ENCODE data around the gene CLEC4G.

Gene CLEC4G

GRCh38 chr19:7732045-7732444 lies at the start of gene CLEC4G:
CLEC4G (minus strand) TSS chr19:7732110; CDS start chr19:7732102, 8 bp downstream.
- no peak within 1 kb of the TSS for H3K4me3 ChIP-seq (ENCODE audit: low read length)
- TF ChIP-seq CTCF (conservative IDR thresholded peaks at IDR 0.05; ENCODE audit: low read length): no peak
- DNase-seq (ENCODE audit: low read depth): no peak

- no peak for DNase-seq (ENCODE audit: low read depth)
- TF ChIP-seq CTCF (conservative IDR thresholded peaks at IDR 0.05; ENCODE audit: low read length): no peak
- H3K4me3 ChIP-seq (ENCODE audit: low read length): no peak overlapping the region
These were observed 49.2 kb upstream of the CLEC4G start for GRCh38 chr19:7781157-7781556.

- no peak for DNase-seq (ENCODE audit: low read depth)
- no peak for TF ChIP-seq CTCF (conservative IDR thresholded peaks at IDR 0.05; ENCODE audit: low read length)
- H3K4me3 ChIP-seq (ENCODE audit: low read length): no peak overlapping the region
These were observed 47.9 kb upstream of the CLEC4G start for GRCh38 chr19:7779631-7780486.

- DNase-seq (ENCODE audit: low read depth): no peak
- no peak for TF ChIP-seq CTCF (conservative IDR thresholded peaks at IDR 0.05; ENCODE audit: low read length)
- no peak overlapping the region for H3K4me3 ChIP-seq (ENCODE audit: low read length)
These were observed 46.2 kb upstream of the CLEC4G start for GRCh38 chr19:7778081-7778480.

GRCh38 chr19:7775761-7776160 lies 43.9 kb upstream of the CLEC4G start:
- no peak for DNase-seq (ENCODE audit: low read depth)
- H3K4me3 ChIP-seq (ENCODE audit: low read length): no peak overlapping the region

GRCh38 chr19:7773841-7774240 lies 41.9 kb upstream of the CLEC4G start:
- no peak for DNase-seq (ENCODE audit: low read depth)
- no peak for TF ChIP-seq CTCF (conservative IDR thresholded peaks at IDR 0.05; ENCODE audit: low read length)
- no peak overlapping the region for H3K4me3 ChIP-seq (ENCODE audit: low read length)

More at GRCh38 chr19:7775761-7776160, 43.9 kb upstream of the CLEC4G start:
- TF ChIP-seq CTCF (conservative IDR thresholded peaks at IDR 0.05; ENCODE audit: low read length): no peak

- no peak overlapping the region for H3K4me3 ChIP-seq (ENCODE audit: low read length)
- DNase-seq (ENCODE audit: low read depth): peak; percentile 39
- TF ChIP-seq CTCF (conservative IDR thresholded peaks at IDR 0.05; ENCODE audit: low read length): no peak
These were observed 40.9 kb upstream of the CLEC4G start for GRCh38 chr19:7772752-7773291.
